NCI-H524 treated with DMSO at 0.1 percent for 48 hours (cell line): ENCODE data around the gene MYO10.

ENCODE experiments used
- DNase-seq: peaks from one replicate; lab custom pipeline; 2025; lab: John Stamatoyannopoulos, UW

The MYO10 gene

DNA sequence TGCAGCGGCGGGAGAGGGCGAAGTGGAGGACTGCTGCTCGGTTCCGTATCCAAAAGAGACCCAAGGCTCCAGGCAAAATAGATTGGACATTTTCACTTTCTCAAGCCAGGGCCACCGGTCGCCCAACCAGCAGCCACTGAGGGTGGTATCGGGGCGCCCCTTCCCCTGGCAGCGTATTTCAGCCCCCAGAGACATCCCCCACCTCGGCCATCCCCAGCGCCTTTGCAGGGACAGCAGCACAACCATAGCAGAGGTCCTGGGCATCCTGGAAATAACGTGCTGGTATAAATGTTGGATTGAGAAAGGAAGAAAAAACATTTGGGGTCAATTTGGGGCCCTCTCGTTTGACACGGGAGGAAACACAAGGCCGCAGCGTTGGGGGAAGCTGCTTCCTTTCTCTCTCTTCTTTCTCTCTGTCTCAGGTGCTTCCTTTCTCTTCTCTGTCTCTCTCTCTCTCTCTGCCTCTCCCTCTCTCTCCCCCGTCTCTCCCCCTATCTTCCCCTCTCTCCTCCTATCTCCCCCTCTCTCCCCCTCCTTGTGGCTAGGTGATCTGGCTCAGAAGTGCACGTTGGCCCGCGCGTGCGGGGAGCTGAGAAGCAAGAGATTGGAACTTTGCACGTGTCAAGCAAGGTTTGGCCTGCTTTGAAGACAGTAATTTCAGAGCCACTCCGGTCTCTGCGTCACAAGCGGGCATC lies 318.7 kb downstream of the MYO10 start:
- DNase-seq, result no peak

DNA sequence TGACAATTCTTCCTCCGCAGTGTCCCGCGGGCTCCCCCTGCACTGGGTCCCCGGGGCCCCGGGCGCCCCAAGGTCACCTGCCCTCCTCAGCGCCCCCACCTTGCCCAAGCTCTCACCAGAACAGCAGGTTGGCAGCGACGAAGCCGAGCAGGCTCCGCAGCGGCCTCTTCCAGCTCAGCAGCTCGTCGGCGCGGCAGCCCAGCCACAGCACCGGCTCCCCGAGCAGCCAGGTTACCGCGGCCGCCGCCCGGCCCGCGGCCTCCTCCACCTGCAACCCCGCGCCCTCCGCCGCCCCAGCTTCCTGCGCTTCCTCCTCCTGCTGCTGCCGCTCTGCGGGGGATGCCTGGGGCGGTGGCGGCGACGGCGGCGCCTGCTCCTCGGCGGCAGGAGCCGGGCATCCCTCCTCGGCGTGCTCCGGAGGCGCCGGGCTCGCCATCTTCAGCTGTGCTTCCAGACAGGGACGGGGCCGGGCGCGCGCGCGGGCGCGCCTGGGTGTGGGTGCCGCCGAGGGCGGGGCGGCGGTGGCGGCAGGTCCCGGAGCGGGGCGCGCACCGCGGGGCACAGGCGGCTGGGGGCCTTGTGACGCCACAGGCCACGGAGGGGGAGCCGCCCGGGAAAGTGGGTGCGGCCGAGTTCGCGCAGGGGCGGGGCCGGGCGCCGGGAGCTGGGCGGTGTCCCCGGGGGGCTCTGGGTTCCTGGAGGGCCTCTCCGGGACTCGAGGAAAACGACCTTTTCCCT lies 319.4 kb downstream of the MYO10 start, which contains the start of gene RETREG1:
RETREG1 (minus strand) TSS at position 462 of the 738 bp plus-strand sequence; CDS start at position 436, 26 bp downstream.
- DNase-seq, result no peak

DNA sequence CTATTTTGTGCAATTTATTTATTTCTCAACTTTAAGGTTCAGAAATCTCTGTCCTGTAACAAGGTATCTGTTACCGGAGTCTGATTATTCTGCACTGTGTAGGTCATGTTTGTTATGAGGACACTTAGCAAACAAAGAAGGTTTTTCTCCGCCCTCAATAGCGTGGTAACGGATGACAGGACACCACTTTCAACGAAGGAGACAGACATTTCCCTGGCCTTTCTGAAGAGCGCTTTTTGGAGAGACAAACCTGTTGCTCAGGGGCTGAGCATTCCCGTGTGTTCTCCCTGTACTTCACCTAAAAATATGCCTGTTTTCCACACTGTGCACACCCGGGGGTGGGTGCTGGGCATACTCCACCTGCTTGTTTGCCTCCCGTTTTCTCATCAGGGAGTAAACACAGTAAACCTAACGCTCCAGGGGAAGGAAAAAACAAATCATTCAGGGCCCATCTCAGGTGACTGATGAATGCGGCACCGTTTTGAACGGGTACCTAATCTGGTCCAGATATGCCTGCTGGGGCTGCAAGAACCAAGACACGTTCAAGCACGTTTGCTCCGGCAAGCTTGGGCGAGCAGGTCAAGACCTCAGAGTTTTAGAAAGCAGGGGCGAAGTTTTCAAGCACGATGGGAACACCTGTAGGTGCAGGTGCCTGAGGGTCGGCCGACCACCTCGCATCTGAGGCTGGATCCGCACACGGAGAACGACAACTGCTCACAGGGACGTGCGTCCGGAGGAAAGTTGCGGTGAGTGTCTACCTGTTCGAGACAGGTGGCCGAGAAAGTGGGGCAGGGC lies 320.1 kb downstream of the MYO10 start:
- DNase-seq, result no peak

DNA sequence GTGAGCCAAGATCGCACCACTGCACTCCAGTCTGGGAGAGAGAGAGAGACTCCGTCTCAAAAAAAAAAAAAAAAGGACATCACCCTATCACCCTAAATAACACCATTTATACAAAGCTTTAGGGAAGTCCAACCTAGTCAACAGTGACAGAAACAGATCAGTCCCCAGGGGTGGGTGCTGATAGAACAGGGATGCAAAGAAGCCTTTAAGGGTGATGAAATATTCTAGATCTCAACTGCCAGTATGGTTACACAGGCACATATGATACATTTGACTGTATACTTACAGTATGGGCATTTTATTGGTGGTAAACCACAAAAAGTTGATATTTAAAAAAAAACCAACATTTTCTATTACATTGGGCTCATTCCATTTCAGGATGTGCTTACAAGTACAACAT lies 324.1 kb downstream of the MYO10 start:
- DNase-seq, result no peak
